Fibroblast of lung (primary cell): ENCODE measurements around the gene FAM110D.

Source experiments
- CTCF ChIP-seq, 2 donors: IDR thresholded peaks in 1 of 2; conservative IDR thresholded peaks in 1 of 2; 1 replicate in 1 of 2; 2 replicates in 1 of 2; pipeline ENCODE4 v1.5.1; 2011 to 2012; ENCODE audit warnings: low read length in 2 of 2, control low read depth in 1 of 2, inconsistent platforms in 1 of 2, low read depth in 1 of 2, mild to moderate bottlenecking in 1 of 2
- EZH2 ChIP-seq: IDR thresholded peaks from 2 replicates; pipeline ENCODE4 v1.5.1; 2012; ENCODE audit warnings: low read length, control low read depth, mild to moderate bottlenecking; ENCODE audit errors: missing control alignments

DNA sequence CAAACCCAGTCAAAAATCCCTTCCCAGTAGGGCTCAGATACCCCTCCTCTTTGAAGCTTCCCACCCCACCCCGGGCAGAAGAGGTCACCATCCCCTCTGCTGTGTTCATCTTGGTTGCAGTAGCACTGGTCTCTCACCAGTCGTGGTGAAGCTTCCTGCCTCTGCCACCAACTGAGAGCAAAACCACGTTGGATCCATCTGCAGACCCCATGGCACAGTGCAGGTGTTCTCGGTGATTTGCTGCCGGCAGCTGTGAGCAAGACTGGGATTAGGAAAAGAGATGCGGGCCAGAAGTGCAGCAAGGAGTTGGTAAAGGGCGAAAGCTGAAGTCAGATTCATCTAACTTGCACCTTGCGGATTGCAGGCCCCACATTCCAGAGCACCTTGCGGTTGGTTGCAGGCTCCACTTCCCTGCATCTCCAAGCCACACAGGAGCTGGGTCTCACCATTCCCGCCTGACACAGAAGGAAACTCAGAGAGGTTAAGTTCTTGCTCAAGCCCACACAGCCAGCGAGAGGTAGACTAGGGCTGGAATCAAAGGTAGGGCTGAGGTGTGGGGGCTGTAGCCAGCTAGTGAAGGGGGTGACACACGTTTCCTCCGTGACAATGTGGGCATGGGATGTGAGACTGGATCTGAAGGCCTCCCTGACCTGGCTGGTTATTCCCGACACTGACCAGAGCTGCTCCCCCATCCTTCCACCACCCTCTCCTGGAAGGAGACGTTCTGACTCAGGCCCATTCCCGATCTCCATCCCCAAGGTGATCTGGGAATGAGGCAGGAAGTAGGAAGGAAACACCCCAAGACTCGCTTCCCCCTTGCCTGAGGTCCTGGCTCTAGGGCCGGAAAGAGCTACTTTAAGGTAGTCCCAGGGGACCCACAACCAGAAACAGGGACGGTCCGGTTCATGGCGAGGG, 3.3 kb upstream of the FAM110D start:
- no peak for TF ChIP-seq CTCF (conservative IDR thresholded peaks at IDR 0.05 in 1 of 2, IDR thresholded peaks at IDR 0.05 in 1 of 2; ENCODE audit: low read depth in 1 of 2, low read length in 2 of 2)
- no peak for TF ChIP-seq EZH2
